H1 (cell line): ENCODE measurements around the gene ETFB. TPM values are rescaled to one million over a fixed set of nuclear protein-coding genes. Genes with fewer than 3 reads are reported as not detected.

Source experiments
- CTCF ChIA-PET: fragments of 300-600 bp; sonication (Branson Sonifier 250); formaldehyde crosslinking; loops from one replicate; lab custom pipeline; 2021; ENCODE audit not compliant: partially characterized antibody; lab: Charles Lee
- POLR2A ChIA-PET: fragments of 300-600 bp; sonication (Branson Sonifier 250); formaldehyde crosslinking; loops from one replicate; lab custom pipeline; 2021; ENCODE audit warnings: inconsistent platforms; ENCODE audit not compliant: partially characterized antibody; lab: Charles Lee
- DNase-seq, 2 experiments: peaks; one replicate each; pipeline versions ENCODE4 v3.0.0 to v3.0.0-alpha.2; 2010 to 2022; ENCODE audit warnings: low spot score in 2 of 2, low read depth in 1 of 2, mixed read lengths in 1 of 2
- FAIRE-seq: peaks from 2 replicates; lab custom pipeline; 2011; peaks lifted over from hg19 to GRCh38; lab: Jason Lieb, UNC
- H2AFZ ChIP-seq: 2 replicates; pipeline ENCODE4 v1.8.1; 2012; ENCODE audit warnings: low read length, inconsistent platforms
- H2AK5ac ChIP-seq: 2 replicates; pipeline ENCODE4 v1.6.1; 2013; ENCODE audit warnings: low read depth, low read length
- H2BK120ac ChIP-seq: replicated peaks from 2 replicates; pipeline ENCODE3; 2013; ENCODE audit warnings: low read depth, low read length, inconsistent platforms
- H2BK12ac ChIP-seq: 2 replicates; pipeline ENCODE4 v1.6.1; 2013; ENCODE audit warnings: low read depth, low read length
- H2BK15ac ChIP-seq: 2 replicates; pipeline ENCODE4 v1.6.1; 2013; ENCODE audit warnings: low read length
- H2BK20ac ChIP-seq: 2 replicates; pipeline ENCODE4 v1.6.1; 2013; ENCODE audit warnings: low read length
- H2BK5ac ChIP-seq: 2 replicates; pipeline ENCODE4 v1.6.1; 2013; ENCODE audit warnings: low read depth, low read length
- H3K14ac ChIP-seq: 2 replicates; pipeline ENCODE4 v1.6.1; 2013; ENCODE audit warnings: inconsistent platforms; ENCODE audit not compliant: insufficient read length
- H3K18ac ChIP-seq: 2 replicates; pipeline ENCODE4 v1.6.1; 2013; ENCODE audit warnings: low read length; ENCODE audit errors: extremely low read depth
- H3K23ac ChIP-seq: 2 replicates; pipeline ENCODE4 v1.6.1; 2013; ENCODE audit warnings: inconsistent platforms; ENCODE audit not compliant: insufficient read length
- H3K23me2 ChIP-seq: 2 replicates; pipeline ENCODE4 v1.6.1; 2013; ENCODE audit warnings: low read depth, low read length
- H3K27ac ChIP-seq: 2 replicates; pipeline ENCODE4 v1.6.1; 2011; ENCODE audit warnings: low read depth, low read length, inconsistent platforms
- H3K27me3 ChIP-seq, 4 experiments: replicated peaks in 1 of 4; 1 replicate in 1 of 4; 2 replicates in 3 of 4; pipeline versions ENCODE4 v1.6.1 to v1.8.1; 2011 to 2013; ENCODE audit warnings: low read length in 3 of 4, mild to moderate bottlenecking in 3 of 4, inconsistent platforms in 2 of 4, mixed read lengths in 2 of 4, moderate library complexity in 1 of 4; ENCODE audit not compliant: control insufficient read depth in 3 of 4, insufficient read depth in 3 of 4; ENCODE audit errors: extremely low read depth in 1 of 4
- H3K36me3 ChIP-seq, 4 experiments: 2 replicates each; pipeline versions ENCODE4 v1.6.1 to v1.8.1; 2011 to 2013; ENCODE audit warnings: mild to moderate bottlenecking in 4 of 4, low read length in 3 of 4, moderate library complexity in 2 of 4, control low read depth in 1 of 4, inconsistent platforms in 1 of 4; ENCODE audit not compliant: insufficient read depth in 4 of 4, control insufficient read depth in 2 of 4
- H3K4ac ChIP-seq: replicated peaks from 2 replicates; pipeline ENCODE3; 2013; ENCODE audit warnings: low read length, low read depth, mixed read lengths, inconsistent platforms; ENCODE audit not compliant: insufficient read length
- H3K4me1 ChIP-seq, 4 experiments: replicated peaks in 1 of 4; 1 replicate in 1 of 4; 2 replicates in 3 of 4; pipeline versions ENCODE4 v1.6.1 to v1.8.1; 2011 to 2013; ENCODE audit warnings: low read length in 3 of 4, inconsistent platforms in 2 of 4, mixed read lengths in 1 of 4; ENCODE audit not compliant: insufficient read depth in 4 of 4, control insufficient read depth in 3 of 4
- H3K4me2 ChIP-seq, 2 experiments: 2 replicates each; pipeline versions ENCODE4 v1.6.1 to v1.8.1; 2011 to 2013; ENCODE audit warnings: low read depth in 2 of 2, low read length in 2 of 2, control low read depth in 1 of 2, inconsistent platforms in 1 of 2, mild to moderate bottlenecking in 1 of 2; ENCODE audit not compliant: insufficient read depth in 1 of 2
- H3K4me3 ChIP-seq, 4 experiments: fragments of 200-600, 300-600 bp in 1 of 4; sonication (generic), shearing (Covaris generic), sonication (Bioruptor Twin) in 1 of 4; 2 replicates each; pipeline versions ENCODE4 v1.5.1 to v1.8.1; 2011 to 2016; ENCODE audit warnings: low read length in 4 of 4, low read depth in 3 of 4, control low read depth in 2 of 4, inconsistent platforms in 2 of 4, mild to moderate bottlenecking in 2 of 4, mixed read lengths in 1 of 4, moderate library complexity in 1 of 4; ENCODE audit not compliant: insufficient read depth in 2 of 4; ENCODE audit errors: extremely low read depth in 1 of 4
- H3K56ac ChIP-seq: replicated peaks from 2 replicates; pipeline ENCODE3; 2013; ENCODE audit warnings: low read depth, mild to moderate bottlenecking, mixed read lengths, low read length, inconsistent platforms; ENCODE audit not compliant: insufficient read length
- H3K79me1 ChIP-seq: 2 replicates; pipeline ENCODE4 v1.6.1; 2013; ENCODE audit warnings: low read depth, low read length, control low read depth
- H3K79me2 ChIP-seq, 2 experiments: 2 replicates each; pipeline versions ENCODE4 v1.6.1 to v1.8.1; 2012 to 2013; ENCODE audit warnings: low read length in 2 of 2, mild to moderate bottlenecking in 2 of 2, inconsistent platforms in 1 of 2; ENCODE audit not compliant: insufficient read depth in 2 of 2, control insufficient read depth in 1 of 2
- H3K9ac ChIP-seq, 4 experiments: replicated peaks in 1 of 4; 1 replicate in 1 of 4; 2 replicates in 3 of 4; pipeline versions ENCODE4 v1.6.1 to v1.8.1; 2011 to 2013; ENCODE audit warnings: low read depth in 3 of 4, low read length in 3 of 4, control low read depth in 2 of 4, mild to moderate bottlenecking in 2 of 4, moderate library complexity in 2 of 4, inconsistent platforms in 1 of 4; ENCODE audit errors: extremely low read depth in 1 of 4
- H3K9me3 ChIP-seq, 2 experiments: 2 replicates each; pipeline versions ENCODE4 v1.6.1 to v1.8.1; 2012 to 2013; ENCODE audit warnings: mild to moderate bottlenecking in 2 of 2, moderate library complexity in 2 of 2, control low read depth in 1 of 2, inconsistent platforms in 1 of 2, low read depth in 1 of 2, low read length in 1 of 2, mixed read lengths in 1 of 2; ENCODE audit not compliant: insufficient read depth in 2 of 2
- H4K20me1 ChIP-seq, 2 experiments: replicated peaks in 1 of 2; 2 replicates each; pipeline versions ENCODE3 to v1.8.1; 2011 to 2013; ENCODE audit warnings: inconsistent platforms in 2 of 2, low read length in 2 of 2, mild to moderate bottlenecking in 1 of 2; ENCODE audit not compliant: insufficient read depth in 2 of 2, control insufficient read depth in 1 of 2
- H4K5ac ChIP-seq: 2 replicates; pipeline ENCODE4 v1.6.1; 2013; ENCODE audit warnings: low read length, low read depth, mixed read lengths, inconsistent platforms; ENCODE audit not compliant: insufficient read length
- H4K8ac ChIP-seq: 2 replicates; pipeline ENCODE4 v1.8.0; 2013; ENCODE audit warnings: mild to moderate bottlenecking, moderate library complexity, low read length, inconsistent platforms; ENCODE audit not compliant: insufficient read depth; ENCODE audit errors: extremely low read depth
- H4K91ac ChIP-seq: replicated peaks from 2 replicates; pipeline ENCODE3; 2013; ENCODE audit warnings: low read length, mixed read lengths, inconsistent platforms; ENCODE audit not compliant: insufficient read length
- BCL11A ChIP-seq, 2 experiments: IDR thresholded peaks; one replicate each; pipeline ENCODE4 v1.6.1; 2011; ENCODE audit warnings: low read depth in 2 of 2, low read length in 2 of 2, mild to moderate bottlenecking in 2 of 2
- CHD1 ChIP-seq: IDR thresholded peaks from 2 replicates; pipeline ENCODE4 v1.6.1; 2012; ENCODE audit warnings: low read depth, low read length, improper control_type of control experiment
- MAFK ChIP-seq: IDR thresholded peaks from 2 replicates; pipeline ENCODE4 v1.6.1; 2012; ENCODE audit warnings: low read depth, mild to moderate bottlenecking, improper control_type of control experiment, low read length
- POLR2A ChIP-seq, 2 experiments: IDR thresholded peaks; 1 replicate in 1 of 2; 2 replicates in 1 of 2; pipeline ENCODE4 v1.6.1; 2011; ENCODE audit warnings: low read depth in 2 of 2, low read length in 2 of 2, mild to moderate bottlenecking in 2 of 2; ENCODE audit errors: control extremely low read depth in 1 of 2
- SRF ChIP-seq: IDR thresholded peaks from 2 replicates; pipeline ENCODE4 v1.6.1; 2011; ENCODE audit warnings: mild to moderate bottlenecking, low read depth, low read length, moderate library complexity
- WGBS, 2 experiments: shearing (Covaris generic) in 1 of 2; methylation state at CpG; one replicate each; pipeline versions ENCODE4 v1.1.6 to v1.1.7; 2013 to 2015; ENCODE audit warnings: low lambda C conversion rate in 2 of 2, mixed read lengths in 2 of 2, inconsistent platforms in 1 of 2, low coverage in 1 of 2, missing lambda C conversion rate in 1 of 2; ENCODE audit not compliant: insufficient replicate concordance in 2 of 2, insufficient coverage in 1 of 2, insufficient read length in 1 of 2; ENCODE audit errors: extremely low coverage in 1 of 2, missing lambda C conversion rate in 1 of 2; 5-methylcytosine and 5-hydroxymethylcytosine counted together
- polyA plus RNA-seq, 7 experiments: library from polyadenylated mRNA; depleted of rRNA in 3 of 7; stranded (reverse) in 5 of 7; unstranded in 2 of 7; fragments of >200 nt in 5 of 7; fragments of 200-250 nt in 2 of 7; gene quantifications; 1 replicate in 5 of 7; 2 replicates in 1 of 7; 4 replicates in 1 of 7; pipeline versions ENCODE4 v1.2.1 to v1.2.3, GENCODE V29; 2011 to 2013; ENCODE audit warnings: missing spikeins in 2 of 7, mixed read lengths in 2 of 7
- total RNA-seq: library from RNA; stranded (reverse); fragmentation: NEBNext Ultra II Directional; extraction: Animal tissue kit (Norgen Biotek cat#: 25700); gene quantifications from 2 replicates; pipeline ENCODE4 v1.2.1, GENCODE V29; 2021

Gene ETFB
- total and polyA plus RNA-seq, 2 of the 8 experiments (the other 6 are each of a cell fraction or from before 2014, with no cell fraction given): 40.0 to 66.5 TPM

DNA sequence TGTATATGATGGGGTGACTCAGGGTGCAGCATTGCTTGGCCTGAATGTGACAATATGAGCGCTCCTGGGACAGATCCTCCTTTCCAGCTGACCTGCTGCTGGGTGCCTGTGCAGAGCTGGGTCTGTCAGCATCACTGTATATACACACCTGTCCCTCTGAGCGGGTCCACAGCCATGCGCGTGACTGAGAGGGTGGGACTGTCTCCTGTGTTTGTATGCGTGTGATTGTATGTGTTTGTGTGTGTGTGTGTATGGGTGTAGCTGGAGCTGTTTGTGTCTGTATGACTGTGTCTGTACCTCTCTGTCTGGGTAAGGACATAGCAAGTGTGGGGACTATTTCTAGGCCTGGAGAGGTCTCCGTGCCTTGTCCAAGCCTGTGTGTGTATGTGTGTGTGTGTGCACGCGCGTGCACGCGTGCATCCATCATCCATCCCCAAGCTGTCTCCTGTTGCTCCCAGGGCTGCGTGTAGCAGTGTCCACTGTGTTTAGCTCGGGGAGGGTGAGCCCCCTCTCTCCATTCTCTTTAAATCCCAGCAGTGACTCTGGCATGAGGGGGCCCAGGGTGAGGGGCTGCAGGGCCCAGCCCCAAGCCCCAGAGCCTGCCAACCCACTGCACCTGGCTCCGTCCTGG, 46.4 kb downstream of the ETFB start:
- no peak overlapping the region for H2BK15ac ChIP-seq
- no peak overlapping the region for H3K18ac ChIP-seq
- no peak overlapping the region for H3K9ac ChIP-seq
- peaks cover 0 to 3% (median 0%) of the 10 kb centered on the region in 4 experiments; a peak in 1 of 8 replicates for H3K36me3 ChIP-seq
- 0 out of 2 replicates have a peak overlapping the region, but pooled peaks have one; percentile 13 for H2AK5ac ChIP-seq
- H3K4ac ChIP-seq: no peak overlapping the region
- no peak overlapping the region for H2BK20ac ChIP-seq
- no peak overlapping the region for H3K4me3 ChIP-seq
- no peak overlapping the region for H3K23ac ChIP-seq
- no peak overlapping the region for H3K14ac ChIP-seq
- 92% methylated on average over 9 of the region's 14 CpGs; no CpG with 5 or more reads in 1 of the 2 experiments for WGBS, 2 experiments
- no peak overlapping the region; a peak in 1 of 4 replicates for H3K4me2 ChIP-seq
- ChIA-PET POLR2A (interaction anchor here (1.0 to 2.4 kb wide), 4 partner anchors 11 to 74 kb away, joined by 3 to 6 read pairs (median 4); no protein-coding TSS in a partner anchor), CTCF (interaction anchor here (0.9 to 1.2 kb wide), 4 partner anchors 18 to 342 kb away, joined by 3 to 4 read pairs (median 3); partner anchors contain the start of gene SIGLEC10)
- H2BK5ac ChIP-seq: no peak overlapping the region
- TF ChIP-seq CHD1 (no peak), MAFK (no peak), POLR2A (IDR thresholded peaks at IDR 0.05; ENCODE audit: control extremely low read depth in 1 of 2, low read depth in 2 of 2, low read length in 2 of 2) (no peak), BCL11A (IDR thresholded peaks at IDR 0.05; ENCODE audit: low read depth in 2 of 2, low read length in 2 of 2) (no peak), SRF (no peak)
- no peak overlapping the region for H4K5ac ChIP-seq
- FAIRE-seq (no peak), DNase-seq (no peak)
- H2BK120ac ChIP-seq: no peak overlapping the region
- no peak overlapping the region for H3K27ac ChIP-seq
- H3K27me3 ChIP-seq: peaks cover 0 to 2% (median 0%) of the 10 kb centered on the region in 4 experiments; a peak in 1 of 7 replicates
- H3K4me1 ChIP-seq: peaks cover 0 to 4% (median 2%) of the 10 kb centered on the region in 4 experiments; a peak in 3 of 7 replicates
- no peak overlapping the region; the same call in 1 of the 2 replicates for H4K8ac ChIP-seq
- no peaks in the 10 kb centered on the region for H3K79me2 ChIP-seq
- H3K23me2 ChIP-seq: peaks cover 8% of the 10 kb centered on the region; the same call in 1 of the 2 replicates
- H4K20me1 ChIP-seq: peaks cover 4 to 26% of the 10 kb centered on the region in 2 experiments
- peaks cover 14% of the 10 kb centered on the region for H3K79me1 ChIP-seq
- H3K9me3 ChIP-seq: no peaks in the 10 kb centered on the region
- H4K91ac ChIP-seq: no peak overlapping the region
- no peak overlapping the region for H3K56ac ChIP-seq
- no peak overlapping the region for H2AFZ ChIP-seq
- 0 out of 2 replicates have a peak overlapping the region, but pooled peaks have one; percentile 68 for H2BK12ac ChIP-seq
